ENCODE results near the gene RGN. TPM values are rescaled to one million over a fixed set of nuclear protein-coding genes. Genes with fewer than 3 reads are reported as not detected.
A peak's percentile ranks its signal among the peaks of the same experiment; 100 is the strongest.

The RGN gene
- total RNA-seq, 6 experiments from 2014 or later = 44.6 to 292 (median 130) TPM

GRCh38 chrX:47060708-47061107, 17.5 kb upstream of the RGN start:
- 43% methylated on average over 2 of the region's 2 CpGs for WGBS (ENCODE audit: insufficient coverage, low coverage, low lambda C conversion rate, missing lambda C conversion rate)
- intact Hi-C loops (cut with DNase I) = no loop called here
- Histone ChIP-seq H3K4me3 (no peak overlapping the region), H3K27me3 (peaks cover 0 to 3% of the 10 kb centered on the region in 2 donors), H3K36me3 (no peaks in the 10 kb centered on the region), H3K9me3 (no peaks in the 10 kb centered on the region), H3K27ac (peak overlapping the region in 2 of 3 donors; percentile 39 to 41), H3K4me1 (peaks cover 0 to 5% (median 0%) of the 10 kb centered on the region in 4 donors)
- ATAC-seq = peak in 2 of 4 donors; percentile 39 to 61
- no peak for TF ChIP-seq POLR2A (IDR thresholded peaks at IDR 0.05)
- TF ChIP-seq, protein P1, sequence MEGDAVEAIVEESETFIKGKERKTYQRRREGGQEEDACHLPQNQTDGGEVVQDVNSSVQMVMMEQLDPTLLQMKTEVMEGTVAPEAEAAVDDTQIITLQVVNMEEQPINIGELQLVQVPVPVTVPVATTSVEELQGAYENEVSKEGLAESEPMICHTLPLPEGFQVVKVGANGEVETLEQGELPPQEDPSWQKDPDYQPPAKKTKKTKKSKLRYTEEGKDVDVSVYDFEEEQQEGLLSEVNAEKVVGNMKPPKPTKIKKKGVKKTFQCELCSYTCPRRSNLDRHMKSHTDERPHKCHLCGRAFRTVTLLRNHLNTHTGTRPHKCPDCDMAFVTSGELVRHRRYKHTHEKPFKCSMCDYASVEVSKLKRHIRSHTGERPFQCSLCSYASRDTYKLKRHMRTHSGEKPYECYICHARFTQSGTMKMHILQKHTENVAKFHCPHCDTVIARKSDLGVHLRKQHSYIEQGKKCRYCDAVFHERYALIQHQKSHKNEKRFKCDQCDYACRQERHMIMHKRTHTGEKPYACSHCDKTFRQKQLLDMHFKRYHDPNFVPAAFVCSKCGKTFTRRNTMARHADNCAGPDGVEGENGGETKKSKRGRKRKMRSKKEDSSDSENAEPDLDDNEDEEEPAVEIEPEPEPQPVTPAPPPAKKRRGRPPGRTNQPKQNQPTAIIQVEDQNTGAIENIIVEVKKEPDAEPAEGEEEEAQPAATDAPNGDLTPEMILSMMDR (IDR thresholded peaks at IDR 0.05) = no peak
- no peak for DNase-seq

GRCh38 chrX:47061238-47061919, 16.9 kb upstream of the RGN start:
- intact Hi-C loops (cut with DNase I) = no loop called here
- no peaks in the 10 kb centered on the region for H3K36me3 ChIP-seq
- no peaks in the 10 kb centered on the region for H3K9me3 ChIP-seq
- peaks cover 0 to 3% of the 10 kb centered on the region in 2 donors for H3K27me3 ChIP-seq
- no peak for DNase-seq
- WGBS (ENCODE audit: insufficient coverage, low coverage, low lambda C conversion rate, missing lambda C conversion rate) = 40% methylated on average over 2 of the region's 2 CpGs
- peak; percentile 33 to 55 (median 49) for ATAC-seq
- TF ChIP-seq POLR2A (IDR thresholded peaks at IDR 0.05) = no peak
- TF ChIP-seq, protein P1 (IDR thresholded peaks at IDR 0.05) = no peak
- no peak overlapping the region for H3K4me3 ChIP-seq
- peaks cover 0 to 5% (median 0%) of the 10 kb centered on the region in 4 donors for H3K4me1 ChIP-seq
- H3K27ac ChIP-seq = peak overlapping the region in 2 of 3 donors; percentile 39 to 41

GRCh38 chrX:47063179-47063578, 15.1 kb upstream of the RGN start:
- peak; percentile 31 to 76 (median 52) for ATAC-seq

GRCh38 chrX:47068214-47068613, 10.0 kb upstream of the RGN start:
- Histone ChIP-seq H3K36me3 (no peaks in the 10 kb centered on the region), H3K27ac (no peak overlapping the region), H3K27me3 (peaks cover 0 to 3% of the 10 kb centered on the region in 2 donors), H3K4me1 (peaks cover 0 to 5% (median 0%) of the 10 kb centered on the region in 4 donors), H3K4me3 (no peak overlapping the region), H3K9me3 (no peaks in the 10 kb centered on the region)
- peak in 1 of 4 donors; percentile 67 for ATAC-seq
- no peak for DNase-seq
- intact Hi-C loops (cut with DNase I) = no loop called here
- 45% methylated on average over 3 of the region's 3 CpGs for WGBS (ENCODE audit: insufficient coverage, low coverage, low lambda C conversion rate, missing lambda C conversion rate)
- TF ChIP-seq POLR2A (IDR thresholded peaks at IDR 0.05) = no peak
- TF ChIP-seq, protein P1 (IDR thresholded peaks at IDR 0.05) = no peak

More at GRCh38 chrX:47063179-47063578, 15.1 kb upstream of the RGN start:
- Histone ChIP-seq H3K27ac (no peak overlapping the region), H3K4me1 (peaks cover 0 to 5% (median 0%) of the 10 kb centered on the region in 4 donors), H3K27me3 (peaks cover 0 to 3% of the 10 kb centered on the region in 2 donors), H3K36me3 (no peaks in the 10 kb centered on the region), H3K9me3 (no peaks in the 10 kb centered on the region), H3K4me3 (no peak overlapping the region)
- no peak for TF ChIP-seq POLR2A (IDR thresholded peaks at IDR 0.05)
- TF ChIP-seq, protein P1 (IDR thresholded peaks at IDR 0.05) = no peak
- intact Hi-C loops (cut with DNase I) = no loop called here
- 53% methylated on average over 2 of the region's 2 CpGs for WGBS (ENCODE audit: insufficient coverage, low coverage, low lambda C conversion rate, missing lambda C conversion rate)
- DNase-seq = no peak
